HepG2 (cell line): ENCODE data around the gene RBP5. TPM values are rescaled to one million over a fixed set of nuclear protein-coding genes. Genes with fewer than 3 reads are reported as not detected.

Experiments used
- ATAC-seq: fragments of 200-7000 bp; cut with Tn5 transposase; 3 replicates; pipeline ENCODE4 v1.9.1; 2020; ENCODE audit warnings: mild to moderate bottlenecking, moderate library complexity
- BruUV-seq: library from RNA; stranded (reverse); fragments of 400-500 nt; replicated peaks from 2 replicates; lab custom pipeline; 2021; lab: Mats Ljungman, UMichigan
- CTCF ChIA-PET: fragments of 300-600 bp; formaldehyde crosslinking; extraction: SDS; loops from one replicate; lab custom pipeline; 2021; ENCODE audit warnings: low total read pairs, inconsistent platforms, low intra/inter-chr PET ratio; lab: Yijun Ruan, JAX
- POLR2A ChIA-PET: fragments of 350-600 bp; sonication (Branson Sonifier 250); formaldehyde crosslinking; loops from one replicate; lab custom pipeline; 2020; ENCODE audit warnings: antibody characterized with exemption, inconsistent platforms; lab: Yijun Ruan, JAX
- DNase-seq: peaks from one replicate; pipeline ENCODE4 v3.0.0-alpha.2; 2015; ENCODE audit warnings: low spot score
- FAIRE-seq: peaks from 3 replicates; lab custom pipeline; 2011; peaks lifted over from hg19 to GRCh38; lab: Jason Lieb, UNC
- H2AFZ ChIP-seq: one replicate; pipeline ENCODE4 v1.6.1; 2011; ENCODE audit warnings: low read length, inconsistent platforms
- H3K27ac ChIP-seq: fragments of 300-600 bp; 3 replicates; pipeline ENCODE4 v1.8.0; 2011; ENCODE audit warnings: mixed run types, mild to moderate bottlenecking, mixed read lengths, low read length, inconsistent platforms; ENCODE audit not compliant: insufficient read depth; ENCODE audit errors: extremely low read length
- H3K27me3 ChIP-seq, 2 experiments: fragments of 200-600 bp in 1 of 2; 2 replicates in 1 of 2; 3 replicates in 1 of 2; pipeline versions ENCODE4 v1.6.0 to v1.8.0; 2011; ENCODE audit warnings: low read length in 2 of 2, mild to moderate bottlenecking in 2 of 2, moderate library complexity in 2 of 2, inconsistent platforms in 1 of 2; ENCODE audit not compliant: insufficient read depth in 2 of 2, control insufficient read depth in 1 of 2
- H3K36me3 ChIP-seq, 2 experiments: fragments of 200-600 bp in 1 of 2; replicated peaks in 1 of 2; 2 replicates in 1 of 2; 3 replicates in 1 of 2; pipeline versions ENCODE4 v1.5.1 to v1.8.0; 2011; ENCODE audit warnings: low read length in 2 of 2, inconsistent platforms in 1 of 2; ENCODE audit not compliant: insufficient read depth in 2 of 2, control insufficient read depth in 1 of 2
- H3K4me1 ChIP-seq: 2 replicates; pipeline ENCODE4 v1.5.1; 2012; ENCODE audit warnings: low read length, inconsistent platforms; ENCODE audit not compliant: insufficient read depth
- H3K4me2 ChIP-seq: 2 replicates; pipeline ENCODE4 v1.6.0; 2011; ENCODE audit warnings: low read depth, low read length, inconsistent platforms
- H3K4me3 ChIP-seq, 3 experiments: fragments of 200-600 bp in 1 of 3; sonication (generic), shearing (Covaris generic) in 1 of 3; replicated peaks in 1 of 3; 2 replicates each; pipeline ENCODE4 v1.5.1; 2011 to 2016; ENCODE audit warnings: low read length in 3 of 3, inconsistent platforms in 2 of 3, low read depth in 2 of 3, mild to moderate bottlenecking in 2 of 3, control low read depth in 1 of 3, mixed read lengths in 1 of 3; ENCODE audit not compliant: insufficient read depth in 1 of 3
- H3K79me2 ChIP-seq: one replicate; pipeline ENCODE4 v1.6.1; 2011; ENCODE audit warnings: low read length, inconsistent platforms; ENCODE audit not compliant: insufficient read depth
- H3K9ac ChIP-seq: 2 replicates; pipeline ENCODE4 v1.6.0; 2011; ENCODE audit warnings: mild to moderate bottlenecking, low read depth, low read length, inconsistent platforms; ENCODE audit not compliant: insufficient read depth
- H3K9me3 ChIP-seq: 2 replicates; pipeline ENCODE4 v1.5.1; 2012; ENCODE audit warnings: mild to moderate bottlenecking, low read length
- H4K20me1 ChIP-seq: 2 replicates; pipeline ENCODE4 v1.6.0; 2011; ENCODE audit warnings: inconsistent platforms, mild to moderate bottlenecking, low read length, moderate library complexity; ENCODE audit not compliant: insufficient read depth
- GATA4 ChIP-seq: sonication (generic); IDR thresholded peaks from 2 replicates; pipeline ENCODE4 v1.6.1; 2016; ENCODE audit warnings: antibody characterized with exemption, low read depth, borderline replicate concordance
- KLF15 ChIP-seq: sonication (generic); formaldehyde crosslinking; IDR thresholded peaks from 2 replicates; pipeline ENCODE4 v1.8.1; 2023; ENCODE audit warnings: borderline replicate concordance, mild to moderate bottlenecking, inconsistent platforms, missing genetic modification reagents, mixed read lengths
- NCOA5 ChIP-seq: sonication (generic); formaldehyde crosslinking; IDR thresholded peaks from 2 replicates; pipeline ENCODE4 v1.4.0; 2020; ENCODE audit warnings: missing genetic modification reagents
- NFIB ChIP-seq: sonication (generic); formaldehyde crosslinking; IDR thresholded peaks from 2 replicates; pipeline ENCODE4 v1.9.0; 2021; ENCODE audit warnings: missing genetic modification reagents, mild to moderate bottlenecking, borderline replicate concordance
- ZC3H13 ChIP-seq: sonication (generic); formaldehyde crosslinking; IDR thresholded peaks from 2 replicates; pipeline ENCODE4 v1.8.1; 2023; ENCODE audit warnings: mild to moderate bottlenecking, missing genetic modification reagents, moderate library complexity
- ZFP82 ChIP-seq: sonication (generic); formaldehyde crosslinking; IDR thresholded peaks from 2 replicates; pipeline ENCODE4 v1.5.1; 2020; ENCODE audit warnings: mild to moderate bottlenecking, missing genetic modification reagents, borderline replicate concordance
- ZNF282 ChIP-seq: fragments of 450-650 bp; IDR thresholded peaks from 2 replicates; pipeline ENCODE4 v1.6.1; 2018; ENCODE audit not compliant: partially characterized antibody
- ZNF563 ChIP-seq: sonication (generic); formaldehyde crosslinking; IDR thresholded peaks from 2 replicates; pipeline ENCODE4 v1.8.0; 2022; ENCODE audit warnings: mild to moderate bottlenecking, moderate library complexity, missing genetic modification reagents
- ZNF761 ChIP-seq: sonication (generic); formaldehyde crosslinking; conservative IDR thresholded peaks from 2 replicates; pipeline ENCODE4 v1.4.0; 2020; ENCODE audit warnings: mild to moderate bottlenecking, missing genetic modification reagents
- in situ Hi-C: cut with HindIII; loops from 2 replicates; pipeline ENCODE4 v1.10.0; 2017; ENCODE audit warnings: low pct_unique_long_range_greater_than_20kb; ENCODE audit not compliant: extremely low pct_ligation_motif_present
- intact Hi-C: fragments of 100-400 bp; cut with micrococcal nuclease; formaldehyde crosslinking; loops from one replicate; pipeline ENCODE4 v1.10.0; 2022; ENCODE audit not compliant: unreplicated experiment
- polyA plus RNA-seq, 8 experiments: library from polyadenylated mRNA; depleted of rRNA in 3 of 8; stranded (reverse) in 7 of 8; unstranded in 1 of 8; fragments of >200 nt; fragmentation: Illumina TruSeq in 4 of 8; extraction: Trizol in 4 of 8; gene quantifications; 2 replicates each; pipeline versions ENCODE4 v1.2.1 to v1.2.3, GENCODE V29; 2011 to 2016; ENCODE audit warnings: low read depth in 4 of 8, missing spikeins in 1 of 8, mixed read lengths in 1 of 8; ENCODE audit not compliant: insufficient read depth in 1 of 8
- total RNA-seq, 5 experiments: library from RNA; depleted of rRNA; stranded (reverse); fragments of >200 nt; fragmentation: Illumina TruSeq; extraction: Trizol; gene quantifications; 2 replicates each; pipeline ENCODE4 v1.2.3, GENCODE V29; 2016; ENCODE audit warnings: low read depth in 1 of 5
- TF ChIP-seq, protein P1 (sequence below): sonication (generic); formaldehyde crosslinking; IDR thresholded peaks from 2 replicates; pipeline ENCODE4 v1.8.1; 2023; ENCODE audit warnings: mild to moderate bottlenecking, missing genetic modification reagents
- TF ChIP-seq, protein P2 (sequence below): sonication (generic); formaldehyde crosslinking; IDR thresholded peaks from 2 replicates; pipeline ENCODE4 v1.4.0; 2020; ENCODE audit warnings: missing genetic modification reagents, low read depth, mild to moderate bottlenecking, borderline replicate concordance

Gene RBP5
- total and polyA plus RNA-seq, 2 of the 13 experiments (the other 11 are each of a cell fraction or from before 2014, with no cell fraction given), result 13.8 to 19.8 TPM

DNA sequence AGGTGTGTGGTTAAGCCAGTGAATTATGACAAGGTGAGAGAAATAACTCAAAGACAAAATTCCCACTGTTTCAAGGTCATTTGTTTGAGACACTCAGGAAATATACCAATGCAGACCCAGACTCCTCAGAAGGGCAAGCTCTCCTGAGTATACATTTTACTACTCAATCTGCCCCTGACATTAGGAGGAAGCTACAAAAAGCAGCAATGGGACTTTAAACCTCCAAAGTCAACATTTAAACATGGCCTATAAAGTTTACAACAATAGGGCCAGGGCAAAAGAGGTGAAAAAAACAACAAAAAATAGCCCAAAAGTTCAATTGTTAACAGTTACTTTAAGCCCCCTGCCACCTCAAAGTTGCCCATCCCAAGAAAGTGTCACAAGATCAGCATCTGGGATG lies 41.3 kb upstream of the RBP5 start:
- no peak for FAIRE-seq
- H3K79me2 ChIP-seq, result no peaks in the 10 kb centered on the region
- no peak overlapping the region for H3K4me3 ChIP-seq
- H3K9ac ChIP-seq, result no peak overlapping the region
- H2AFZ ChIP-seq, result no peak overlapping the region
- H3K27ac ChIP-seq, result no peak overlapping the region
- no peak for TF ChIP-seq GATA4
- TF ChIP-seq ZFP82 (CRISPR knock-in tag), result no peak
- no peak for TF ChIP-seq ZNF282
- TF ChIP-seq, protein P1, sequence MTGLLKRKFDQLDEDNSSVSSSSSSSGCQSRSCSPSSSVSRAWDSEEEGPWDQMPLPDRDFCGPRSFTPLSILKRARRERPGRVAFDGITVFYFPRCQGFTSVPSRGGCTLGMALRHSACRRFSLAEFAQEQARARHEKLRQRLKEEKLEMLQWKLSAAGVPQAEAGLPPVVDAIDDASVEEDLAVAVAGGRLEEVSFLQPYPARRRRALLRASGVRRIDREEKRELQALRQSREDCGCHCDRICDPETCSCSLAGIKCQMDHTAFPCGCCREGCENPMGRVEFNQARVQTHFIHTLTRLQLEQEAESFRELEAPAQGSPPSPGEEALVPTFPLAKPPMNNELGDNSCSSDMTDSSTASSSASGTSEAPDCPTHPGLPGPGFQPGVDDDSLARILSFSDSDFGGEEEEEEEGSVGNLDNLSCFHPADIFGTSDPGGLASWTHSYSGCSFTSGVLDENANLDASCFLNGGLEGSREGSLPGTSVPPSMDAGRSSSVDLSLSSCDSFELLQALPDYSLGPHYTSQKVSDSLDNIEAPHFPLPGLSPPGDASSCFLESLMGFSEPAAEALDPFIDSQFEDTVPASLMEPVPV (CRISPR knock-in tag), result no peak
- no peak for TF ChIP-seq ZNF563 (CRISPR knock-in tag)
- no peak for TF ChIP-seq NCOA5 (CRISPR knock-in tag)
- TF ChIP-seq KLF15 (CRISPR knock-in tag), result no peak
- no peak for TF ChIP-seq ZNF761 (CRISPR knock-in tag)
- TF ChIP-seq, protein P2, sequence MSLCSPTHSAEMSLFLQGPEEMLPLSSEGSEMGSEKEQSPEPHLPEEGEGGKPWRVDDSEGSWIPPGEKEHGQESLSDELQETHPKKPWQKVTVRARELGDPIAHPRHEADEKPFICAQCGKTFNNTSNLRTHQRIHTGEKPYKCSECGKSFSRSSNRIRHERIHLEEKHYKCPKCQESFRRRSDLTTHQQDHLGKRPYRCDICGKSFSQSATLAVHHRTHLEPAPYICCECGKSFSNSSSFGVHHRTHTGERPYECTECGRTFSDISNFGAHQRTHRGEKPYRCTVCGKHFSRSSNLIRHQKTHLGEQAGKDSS (CRISPR knock-in tag), result no peak
- TF ChIP-seq ZC3H13 (CRISPR knock-in tag), result no peak
- no peak for TF ChIP-seq NFIB
- ChIA-PET POLR2A (no interaction called here), CTCF (no interaction called here)
- no peak for DNase-seq
- H3K27me3 ChIP-seq, result no peaks in the 10 kb centered on the region; a peak in 1 of 5 replicates
- no peak overlapping the region for H3K4me2 ChIP-seq
- no TSS peak for BruUV-seq
- in situ Hi-C loops, result no loop called here
- H3K9me3 ChIP-seq, result peaks cover 59% of the 10 kb centered on the region
- intact Hi-C loops, result no loop called here
- no peaks in the 10 kb centered on the region for H3K36me3 ChIP-seq
- no peak for ATAC-seq
- H4K20me1 ChIP-seq, result no peaks in the 10 kb centered on the region
- H3K4me1 ChIP-seq, result no peaks in the 10 kb centered on the region
